GM21367 (cell line): ENCODE measurements around the gene GRM2.

Source experiments
- ATAC-seq: cut with Tn5 transposase; IDR thresholded peaks from one replicate; pipeline ENCODE4 v1.9.1; 2021; ENCODE audit not compliant: unreplicated experiment

GRM2 gene

DNA sequence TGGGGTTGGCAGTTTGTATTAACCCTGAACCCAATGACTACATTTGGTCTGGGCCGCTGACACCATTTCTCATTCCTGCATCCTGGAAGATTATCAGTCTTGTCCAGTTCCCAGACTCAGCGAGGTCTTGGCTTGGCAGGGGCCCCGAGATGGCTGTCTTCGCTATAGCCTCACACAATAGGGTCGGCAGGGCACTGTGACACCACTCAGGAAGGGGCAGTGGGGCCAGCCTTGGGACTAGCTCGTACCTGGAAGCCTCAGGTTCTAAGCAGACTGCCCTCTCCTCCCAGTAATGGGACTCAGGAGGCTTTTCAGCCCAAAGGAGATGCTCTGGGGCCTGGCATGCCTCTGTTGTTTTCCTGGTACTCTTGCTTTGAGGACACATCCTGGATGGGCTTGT, 26.7 kb upstream of the GRM2 start:
- no peak for ATAC-seq

DNA sequence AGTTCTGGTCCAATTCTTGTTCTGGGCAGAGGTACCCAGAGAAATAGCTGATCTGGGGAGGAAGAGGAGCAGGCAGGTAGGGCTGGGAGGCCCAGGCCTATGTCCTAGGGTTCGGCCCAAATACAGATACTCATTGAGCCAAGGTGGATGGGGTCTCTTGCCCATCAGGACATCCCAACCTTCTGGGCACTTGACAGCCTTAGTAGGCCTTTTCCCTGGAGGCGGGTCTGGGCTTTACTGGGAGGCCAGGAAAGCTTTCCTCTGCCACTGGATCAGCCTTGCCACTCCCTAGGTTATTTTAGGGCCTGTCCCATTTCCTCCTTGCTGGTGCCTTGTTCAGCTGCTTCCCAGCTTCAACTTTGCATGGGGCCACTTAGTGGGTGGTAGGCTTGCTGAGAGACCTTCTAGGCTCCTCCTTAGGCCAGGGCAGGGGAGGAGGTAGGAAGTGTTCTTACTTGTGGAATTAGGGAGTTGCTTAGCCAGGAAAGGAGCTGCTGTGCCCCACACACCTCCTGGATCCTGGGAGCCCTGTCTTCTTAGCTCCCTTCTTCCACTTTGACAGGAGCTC, 26.1 kb upstream of the GRM2 start:
- no peak for ATAC-seq

DNA sequence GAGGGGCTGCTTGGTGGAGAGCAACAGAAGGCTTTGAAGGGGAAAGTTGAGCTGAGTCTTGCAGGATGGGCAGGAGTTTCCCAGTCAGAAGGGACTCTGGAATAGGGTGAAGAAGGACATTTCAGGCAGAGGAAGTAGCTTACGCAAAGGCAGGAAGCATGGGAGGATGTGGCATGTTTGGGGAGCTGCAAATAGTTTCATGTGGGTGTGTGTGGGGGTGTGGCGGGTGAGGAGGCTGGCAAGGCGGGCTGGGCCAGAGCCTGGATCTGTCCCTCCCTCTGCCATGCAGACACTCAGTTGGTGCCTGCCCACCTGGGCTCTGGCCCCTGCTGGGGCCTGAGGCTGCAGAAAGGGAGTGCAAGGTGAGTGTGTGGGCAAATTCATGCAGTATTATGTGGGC, 25.4 kb upstream of the GRM2 start:
- no peak for ATAC-seq

DNA sequence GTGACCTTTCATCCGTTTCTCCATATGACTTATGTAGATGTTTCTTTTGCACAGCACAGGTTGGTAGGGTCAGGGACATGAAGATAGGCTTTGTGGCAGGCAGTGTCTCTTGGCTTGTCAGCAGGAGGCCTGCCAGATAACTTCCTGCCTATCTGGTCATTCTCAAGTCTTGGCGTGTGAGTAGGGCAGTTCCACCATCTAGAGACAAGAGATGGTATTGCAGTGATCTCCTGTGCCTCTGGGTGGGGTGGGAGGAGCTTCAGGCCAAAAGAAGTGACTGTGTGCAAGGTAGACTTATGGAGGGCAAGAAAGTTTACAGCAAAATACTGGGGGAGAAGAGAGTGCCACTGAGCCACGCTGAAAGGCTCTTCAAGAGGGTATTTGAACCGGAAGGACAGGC, 24.8 kb upstream of the GRM2 start:
- ATAC-seq: peak; percentile 80

DNA sequence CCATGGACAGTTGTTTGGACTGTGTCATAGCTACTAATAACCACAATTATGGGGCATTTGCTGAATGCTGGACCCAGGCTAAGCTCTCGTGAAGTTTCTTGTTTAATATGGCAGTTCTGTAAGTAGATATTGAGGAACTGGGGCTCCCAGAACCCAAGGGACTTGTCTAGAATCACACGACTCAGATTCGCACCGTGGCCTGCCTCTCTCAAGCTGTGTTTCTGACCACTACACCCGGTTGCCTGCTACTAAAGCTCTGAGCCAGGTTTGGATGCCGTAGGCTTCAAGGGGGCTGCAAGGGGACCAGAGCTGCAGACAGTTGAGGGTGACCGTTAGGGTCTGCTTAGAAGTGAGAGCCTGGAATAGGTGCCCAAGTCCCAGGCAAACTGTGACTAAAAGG, 24.3 kb upstream of the GRM2 start:
- ATAC-seq: no peak

DNA sequence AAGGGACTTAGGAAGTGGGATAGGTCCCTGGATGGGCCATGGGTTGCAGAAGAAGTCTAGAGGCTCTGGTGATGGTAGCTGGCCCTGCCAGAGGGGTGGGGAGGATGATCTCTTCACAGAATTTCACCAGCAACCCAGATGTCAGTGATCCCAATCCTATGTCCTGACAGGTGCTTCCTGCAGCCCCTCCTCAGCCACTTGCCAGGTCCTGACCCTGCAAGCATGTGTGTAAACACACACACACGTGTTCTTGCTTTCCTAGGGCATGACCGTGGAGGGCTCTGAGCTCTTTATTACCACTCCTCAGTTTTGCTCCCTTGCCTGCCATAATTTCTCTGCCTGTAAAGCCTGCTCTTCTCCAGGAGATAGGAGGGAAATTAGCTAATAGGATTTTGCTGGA, 23.3 kb upstream of the GRM2 start:
- no peak for ATAC-seq

DNA sequence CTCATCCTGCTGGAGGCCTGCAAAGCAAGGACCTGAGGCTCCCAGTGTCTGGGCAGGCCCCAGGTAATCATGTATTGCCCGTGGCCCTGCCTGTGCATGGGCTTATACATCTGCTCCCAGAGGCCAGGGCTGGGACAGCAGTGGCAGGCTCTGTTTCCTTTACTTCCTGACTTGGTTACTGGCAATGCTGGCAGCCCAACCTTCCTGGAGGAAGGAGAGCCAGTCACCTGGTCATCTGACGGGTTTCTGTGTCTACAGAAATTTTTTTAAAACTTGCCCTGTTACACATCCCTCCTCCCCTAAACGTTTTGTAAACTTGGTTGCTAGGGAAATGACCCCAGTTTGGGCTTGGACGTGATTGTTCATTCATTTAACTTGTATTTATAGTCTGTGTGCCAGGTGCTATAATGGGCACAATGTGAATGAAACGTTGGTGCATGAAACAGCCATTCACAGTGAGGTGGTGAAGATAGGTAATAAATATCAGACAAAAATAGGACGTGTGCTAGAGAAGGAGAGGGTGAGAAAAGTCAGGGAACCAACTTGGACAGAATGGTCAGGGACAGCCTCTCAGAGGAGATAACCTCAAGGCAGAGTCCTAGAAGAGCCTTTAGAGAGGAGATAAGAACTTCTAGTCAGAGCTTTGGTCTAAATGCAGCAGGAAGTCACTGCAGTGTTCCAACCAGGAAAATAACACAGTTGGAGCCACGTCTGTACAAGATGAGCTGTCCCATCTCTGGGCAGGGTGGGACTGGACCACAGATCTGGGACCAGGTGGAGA, 21.7 kb upstream of the GRM2 start:
- ATAC-seq: no peak

DNA sequence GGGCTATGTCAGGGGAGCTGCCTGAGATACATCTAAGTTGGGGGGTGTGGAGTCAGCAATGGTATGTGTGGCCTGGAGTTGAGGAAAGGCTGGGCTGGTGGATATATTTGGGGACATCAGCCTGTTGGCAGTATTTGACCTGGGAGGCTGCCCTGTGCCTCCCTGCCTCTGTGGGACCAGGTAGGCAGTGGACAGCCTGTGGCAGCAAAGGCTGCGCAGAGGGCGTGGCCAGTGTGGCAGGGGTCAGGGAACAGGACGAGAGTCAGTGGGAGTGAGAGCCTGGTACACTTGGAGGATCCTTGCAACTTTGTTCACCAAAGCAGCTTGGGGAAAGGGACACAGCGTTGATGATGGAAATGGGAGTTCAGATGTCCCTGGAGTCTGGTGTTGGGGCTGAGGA, 20.8 kb upstream of the GRM2 start:
- ATAC-seq: no peak

DNA sequence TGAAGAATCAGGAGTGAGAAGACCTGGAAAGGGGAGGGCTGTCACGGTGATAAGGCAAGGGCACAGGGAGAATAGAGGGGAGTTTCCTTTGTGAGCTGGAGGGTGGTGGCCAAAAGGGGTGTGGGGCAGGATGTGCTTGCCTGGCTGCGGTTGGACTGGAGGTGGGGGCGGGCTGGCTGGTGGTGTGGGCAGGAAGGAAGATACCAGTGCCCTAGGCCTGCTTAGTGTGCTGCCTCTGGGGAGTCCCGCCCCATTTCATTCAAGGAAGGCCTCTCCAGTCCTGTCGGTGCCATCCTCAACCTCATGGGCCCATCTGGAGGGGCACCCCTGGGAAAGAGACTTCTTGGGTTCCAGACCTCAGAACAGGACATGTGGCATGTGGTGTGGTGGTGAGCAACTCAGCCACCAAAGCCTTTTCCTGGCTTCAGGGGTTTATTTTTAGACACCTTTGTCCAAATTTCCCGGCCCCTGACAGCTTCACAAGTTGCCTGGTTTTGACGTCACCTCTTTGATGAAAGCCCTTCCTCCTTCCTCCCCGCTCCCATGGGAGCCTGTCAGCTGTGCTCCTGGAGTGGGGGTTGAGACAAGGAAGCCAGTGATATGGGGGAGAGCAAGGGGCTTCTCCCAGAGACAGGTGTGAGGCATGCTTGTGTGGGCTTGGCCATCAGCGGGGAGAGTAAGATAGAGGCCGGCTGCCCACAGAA, 20.2 kb upstream of the GRM2 start:
- no peak for ATAC-seq

DNA sequence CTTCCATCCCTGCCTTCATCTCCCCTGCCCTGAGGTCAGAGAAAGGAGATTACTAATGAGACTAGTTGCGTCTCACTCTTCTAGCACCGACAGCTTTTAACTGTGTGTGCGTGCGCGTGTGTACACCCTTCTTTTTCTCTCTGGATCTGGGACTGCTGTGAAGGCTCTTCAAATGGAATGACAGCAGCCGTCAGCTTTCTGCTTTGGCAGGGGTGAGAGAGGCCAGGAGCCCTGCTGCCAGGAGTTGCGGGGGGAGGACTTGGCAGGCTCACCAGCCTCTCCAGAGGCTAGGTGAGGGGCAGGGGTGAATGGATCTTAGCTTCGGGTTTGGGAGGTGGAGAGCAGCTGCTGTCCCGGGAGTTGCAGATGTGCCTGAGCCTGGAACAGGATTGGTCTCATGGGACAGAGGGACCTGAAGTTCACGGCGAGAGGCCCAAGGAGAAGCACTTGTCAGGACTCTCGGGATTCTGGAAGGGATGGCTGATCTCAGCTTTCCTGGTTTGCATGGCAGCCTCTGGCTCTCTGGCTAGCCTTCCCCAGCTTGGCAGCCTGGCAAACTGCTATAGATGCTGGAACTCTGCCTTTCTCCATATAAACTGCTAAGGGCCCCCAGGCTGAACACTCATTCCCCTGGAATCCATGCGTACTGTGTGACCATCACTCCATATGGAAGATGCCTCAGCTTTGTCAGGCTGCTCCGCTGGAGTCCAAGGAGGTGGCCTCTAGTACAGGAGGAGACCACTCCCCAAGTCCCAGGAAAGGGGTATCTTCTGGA, 19.2 kb upstream of the GRM2 start:
- ATAC-seq: no peak

DNA sequence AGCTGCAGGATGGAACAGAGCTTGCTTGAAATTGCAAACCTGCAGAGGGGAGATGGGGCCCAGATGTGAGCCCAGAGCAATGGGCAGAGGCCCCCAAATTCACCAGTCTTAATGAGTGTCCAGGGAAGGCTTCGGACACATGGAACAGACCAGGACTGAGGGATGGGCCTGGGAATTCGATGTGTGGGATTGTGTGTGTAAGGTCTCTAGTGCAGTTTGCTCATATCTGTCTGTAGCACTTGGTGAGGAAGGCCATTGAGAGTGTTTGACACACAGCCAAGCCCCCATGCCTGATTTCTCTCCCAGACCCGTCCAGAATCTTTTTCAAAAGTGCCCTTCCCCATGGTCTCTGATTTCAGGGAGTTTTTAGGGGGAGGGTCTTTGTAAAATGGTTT, 18.7 kb upstream of the GRM2 start:
- ATAC-seq: no peak

DNA sequence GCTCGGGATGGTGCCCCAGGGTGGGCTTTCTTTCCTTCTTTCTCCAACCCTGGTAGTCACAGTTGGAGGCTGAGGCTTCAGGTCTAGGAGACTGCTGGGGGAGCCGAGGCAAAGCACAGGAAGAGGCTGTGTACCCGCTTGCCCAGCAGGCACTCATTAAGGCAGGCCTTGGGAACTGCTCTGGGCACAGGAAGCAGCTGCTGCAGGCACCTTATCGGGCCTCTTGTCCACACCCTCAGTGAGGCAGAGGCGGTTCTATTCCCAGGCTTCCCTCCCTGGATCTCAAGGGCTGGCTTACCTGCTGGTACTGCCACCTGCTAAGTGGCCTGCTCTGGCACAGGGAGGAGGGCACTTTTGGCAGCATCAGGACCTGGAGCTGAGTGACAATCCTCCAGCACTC, 15.8 kb upstream of the GRM2 start:
- ATAC-seq: no peak

DNA sequence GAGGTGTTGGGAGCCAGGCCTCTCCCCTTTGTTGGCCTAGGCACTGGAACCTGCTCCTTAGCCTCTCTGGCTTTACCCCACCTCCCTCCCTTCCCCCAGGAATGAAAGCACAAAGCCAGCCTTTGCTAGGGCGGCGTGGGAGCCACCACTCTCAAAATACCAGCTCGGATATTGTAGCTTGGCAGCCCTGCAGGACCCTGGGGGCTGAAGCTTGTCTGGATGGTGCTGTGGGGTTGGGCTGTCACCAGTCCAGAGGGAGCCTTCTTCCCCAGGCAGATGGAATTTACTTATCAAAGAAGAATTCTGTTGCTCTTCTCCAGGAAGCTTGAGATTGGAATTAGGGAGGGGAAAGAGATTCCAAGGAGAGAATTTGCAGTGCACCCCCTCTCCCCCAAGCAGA, 14.9 kb upstream of the GRM2 start:
- ATAC-seq: no peak

DNA sequence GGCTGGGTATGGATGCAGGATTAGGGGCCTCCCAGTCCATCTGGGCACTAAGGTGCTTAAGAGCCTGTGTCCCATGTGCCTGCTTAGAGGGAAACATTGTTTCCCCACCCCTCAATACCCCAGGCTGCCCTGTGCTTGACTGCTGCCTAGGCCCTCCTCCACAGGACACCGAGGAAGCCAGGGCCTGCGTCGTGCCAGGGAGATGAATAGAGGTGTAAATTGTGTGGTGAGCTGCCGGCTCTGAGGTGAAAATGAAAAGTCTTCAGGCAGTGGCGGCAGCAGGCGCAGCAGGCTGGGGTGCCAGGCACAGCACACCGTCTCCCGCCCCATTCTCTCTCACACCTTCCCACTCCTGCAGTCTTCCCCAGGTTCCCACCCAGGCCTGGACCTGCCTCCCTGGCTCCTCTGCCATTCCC, 13.9 kb upstream of the GRM2 start:
- ATAC-seq: no peak

DNA sequence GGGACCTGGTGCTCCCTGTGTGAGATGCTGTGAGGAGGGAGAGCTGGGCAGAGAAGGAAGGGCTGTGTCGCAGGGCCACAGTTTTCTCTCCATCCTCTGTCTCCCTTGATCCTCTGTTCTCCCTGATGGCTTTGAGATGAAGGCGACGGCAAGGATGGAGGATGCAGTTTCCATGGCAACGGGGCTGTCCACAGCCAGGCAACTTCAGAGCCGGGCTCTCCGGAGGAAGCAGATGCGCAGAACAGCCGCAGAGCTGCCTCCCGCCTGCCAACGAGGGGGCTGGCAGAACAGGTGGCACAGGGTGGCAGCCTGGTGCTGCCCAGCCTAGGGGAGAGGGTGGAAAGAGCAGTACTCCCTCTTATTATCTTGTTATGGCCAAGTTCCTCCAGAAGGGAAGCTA, 9.9 kb upstream of the GRM2 start:
- no peak for ATAC-seq

DNA sequence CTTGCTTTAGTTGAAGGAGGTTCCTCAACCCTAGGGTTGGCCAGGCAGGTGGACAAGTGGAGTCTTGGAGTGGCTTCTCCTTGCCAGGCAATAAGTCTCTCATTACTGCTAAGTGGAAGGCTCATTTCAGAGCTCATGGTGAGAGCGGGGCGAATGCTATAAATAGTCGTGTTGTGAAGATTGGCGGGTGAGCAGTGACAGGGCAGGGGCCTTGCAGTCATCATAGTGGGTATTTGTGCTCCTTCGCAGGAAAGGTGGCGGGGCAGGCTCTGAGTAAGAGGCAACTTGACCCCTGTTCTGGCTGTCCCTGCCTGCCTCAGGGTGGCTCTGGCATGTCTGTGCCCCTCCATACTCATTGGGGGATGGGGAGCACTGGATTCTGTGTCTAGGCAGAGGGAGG, 8.7 kb upstream of the GRM2 start:
- no peak for ATAC-seq

DNA sequence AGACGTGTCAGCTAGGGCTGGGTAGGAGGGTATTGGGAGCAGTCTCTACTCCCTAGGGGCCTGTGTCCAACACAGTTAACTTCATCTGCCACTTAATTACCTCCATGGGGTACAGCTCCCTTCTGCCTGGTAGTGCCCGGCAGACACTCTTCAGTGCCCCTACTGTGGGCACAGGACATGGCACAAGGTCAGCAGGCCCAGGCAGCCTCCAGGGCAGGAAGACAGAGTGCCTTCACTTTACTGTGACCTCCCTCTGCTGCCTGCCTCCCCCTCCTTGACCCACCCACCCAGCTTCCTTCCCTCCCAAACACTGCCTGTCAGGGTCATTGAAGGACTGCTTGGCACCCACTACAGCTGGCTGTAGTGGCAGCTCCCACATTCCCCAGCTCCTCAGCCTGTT, 6.5 kb upstream of the GRM2 start:
- ATAC-seq: no peak

DNA sequence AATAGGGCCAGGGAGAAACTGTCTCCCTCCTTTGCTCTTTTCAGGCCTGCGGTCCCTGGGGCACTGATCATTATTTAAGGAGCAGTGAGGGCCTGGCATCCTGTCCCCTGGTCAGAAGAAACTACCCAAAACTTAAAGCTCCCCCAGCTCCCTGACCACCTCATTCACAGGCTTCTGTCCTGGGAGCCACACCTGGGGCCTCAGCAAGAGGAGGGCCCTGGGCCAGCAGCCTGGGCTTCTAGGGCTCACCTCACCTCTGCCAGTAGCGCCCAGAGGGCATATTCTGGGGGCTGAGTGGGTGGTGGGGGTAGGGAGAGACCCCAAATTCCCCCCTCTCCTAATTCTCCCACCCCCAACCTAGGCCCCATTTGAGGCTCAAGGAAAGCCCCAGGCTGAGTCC, 4.7 kb upstream of the GRM2 start:
- ATAC-seq: no peak

DNA sequence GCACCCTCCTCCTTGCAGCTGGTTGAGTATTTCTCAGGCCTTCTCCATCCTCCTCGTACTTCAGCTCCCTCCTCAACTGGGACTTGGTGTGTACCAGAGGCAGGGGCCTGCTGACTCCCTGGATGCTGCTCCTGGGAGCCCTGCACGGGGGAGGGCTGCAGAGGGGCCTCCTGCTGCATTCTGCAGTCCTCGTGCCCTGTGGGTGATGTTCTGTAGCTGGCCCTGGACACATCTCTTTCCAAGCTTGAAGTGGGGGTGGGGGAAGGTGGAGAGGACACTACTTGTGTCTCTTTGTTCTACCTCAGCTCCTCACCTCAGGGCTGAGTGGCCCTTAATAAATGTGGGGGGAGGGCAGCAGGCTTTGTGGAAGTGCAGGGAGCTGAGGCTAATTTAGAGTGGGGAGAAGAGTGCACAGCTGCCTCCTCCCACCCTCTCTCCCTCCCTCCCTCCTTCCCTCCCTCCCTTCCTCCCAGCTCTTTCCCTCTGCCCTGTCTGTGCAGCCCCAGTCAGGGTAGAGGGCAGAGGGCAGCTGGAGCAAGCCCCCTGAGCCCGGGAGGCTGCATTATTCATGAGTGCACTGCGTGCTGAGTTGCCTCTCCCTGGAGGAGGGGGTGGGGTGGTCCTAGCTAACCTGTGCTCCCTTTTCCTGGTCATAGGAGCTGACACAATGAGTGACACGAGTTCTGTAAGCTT, 3.7 kb upstream of the GRM2 start:
- no peak for ATAC-seq

DNA sequence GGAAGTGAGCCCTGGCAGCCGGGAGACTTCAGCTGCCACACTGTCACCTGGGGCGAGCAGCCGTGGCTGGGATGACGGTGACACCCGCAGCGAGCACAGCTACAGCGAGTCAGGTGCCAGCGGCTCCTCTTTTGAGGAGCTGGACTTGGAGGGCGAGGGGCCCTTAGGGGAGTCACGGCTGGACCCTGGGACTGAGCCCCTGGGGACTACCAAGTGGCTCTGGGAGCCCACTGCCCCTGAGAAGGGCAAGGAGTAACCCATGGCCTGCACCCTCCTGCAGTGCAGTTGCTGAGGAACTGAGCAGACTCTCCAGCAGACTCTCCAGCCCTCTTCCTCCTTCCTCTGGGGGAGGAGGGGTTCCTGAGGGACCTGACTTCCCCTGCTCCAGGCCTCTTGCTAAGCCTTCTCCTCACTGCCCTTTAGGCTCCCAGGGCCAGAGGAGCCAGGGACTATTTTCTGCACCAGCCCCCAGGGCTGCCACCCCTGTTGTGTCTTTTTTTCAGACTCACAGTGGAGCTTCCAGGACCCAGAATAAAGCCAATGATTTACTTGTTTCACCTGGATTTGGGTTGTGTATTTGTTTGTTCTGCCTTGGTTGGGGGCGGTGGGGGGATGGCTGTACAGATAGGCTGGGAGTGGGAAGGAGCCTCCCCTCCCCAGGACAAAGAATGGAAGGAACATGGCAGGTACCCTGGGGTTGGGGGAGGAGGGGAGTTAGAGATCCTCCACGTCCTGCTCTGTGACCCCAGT, 2.9 kb upstream of the GRM2 start:
- no peak for ATAC-seq
